Measurements from ENCODE around the gene KLHL9. TPM values are rescaled to one million over a fixed set of nuclear protein-coding genes. Genes with fewer than 3 reads are reported as not detected.

The KLHL9 gene
- total RNA-seq, 3 donors from 2014 or later = 18.4 to 34.7 (median 25.9) TPM

DNA sequence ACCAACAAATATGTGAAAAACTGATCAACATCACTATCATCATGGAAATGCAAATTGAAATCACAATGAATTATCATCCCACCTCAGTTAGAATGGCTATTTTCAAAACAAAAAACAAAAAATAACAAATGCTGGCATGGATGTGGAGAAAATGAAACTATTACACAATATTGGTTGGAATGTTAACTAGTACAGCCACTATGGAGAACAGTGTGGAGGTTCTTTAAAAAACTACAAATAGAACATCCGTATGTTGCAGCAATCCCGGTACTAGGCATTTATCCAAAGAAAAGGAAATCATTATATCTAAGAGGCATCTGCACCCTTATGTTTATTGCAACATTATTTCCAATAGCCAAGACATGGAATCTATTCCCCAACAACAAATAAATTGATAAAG lies 21.1 kb downstream of the KLHL9 start:
- Histone ChIP-seq H3K4me3 (no peak overlapping the region), H3K4me1 (no peaks in the 10 kb centered on the region), H3K36me3 (no peaks in the 10 kb centered on the region), H3K27ac (no peak overlapping the region), H3K27me3 (no peaks in the 10 kb centered on the region), H3K9me3 (no peaks in the 10 kb centered on the region)
- DNase-seq (ENCODE audit: low spot score in 2 of 2) = no peak
- TF ChIP-seq CTCF (IDR thresholded peaks at IDR 0.05) = no peak
- TF ChIP-seq POLR2A (IDR thresholded peaks at IDR 0.05) = no peak
- TF ChIP-seq POLR2AphosphoS5 (IDR thresholded peaks at IDR 0.05) = no peak
- intact Hi-C loops (cut with DNase I; ENCODE audit: low total_unique reads) = no loop called here

GRCh38 chr9:21311889-21312288 lies 23.3 kb downstream of the KLHL9 start:
- Histone ChIP-seq H3K27ac (no peak overlapping the region), H3K27me3 (no peaks in the 10 kb centered on the region), H3K36me3 (no peaks in the 10 kb centered on the region), H3K9me3 (no peaks in the 10 kb centered on the region), H3K4me1 (no peaks in the 10 kb centered on the region), H3K4me3 (no peak overlapping the region)
- TF ChIP-seq POLR2AphosphoS5 (IDR thresholded peaks at IDR 0.05) = no peak
- TF ChIP-seq CTCF (IDR thresholded peaks at IDR 0.05) = no peak
- TF ChIP-seq POLR2A (IDR thresholded peaks at IDR 0.05) = no peak
- DNase-seq (ENCODE audit: low spot score in 2 of 2) = no peak
- intact Hi-C loops (cut with DNase I; ENCODE audit: low total_unique reads) = no loop called here

DNA sequence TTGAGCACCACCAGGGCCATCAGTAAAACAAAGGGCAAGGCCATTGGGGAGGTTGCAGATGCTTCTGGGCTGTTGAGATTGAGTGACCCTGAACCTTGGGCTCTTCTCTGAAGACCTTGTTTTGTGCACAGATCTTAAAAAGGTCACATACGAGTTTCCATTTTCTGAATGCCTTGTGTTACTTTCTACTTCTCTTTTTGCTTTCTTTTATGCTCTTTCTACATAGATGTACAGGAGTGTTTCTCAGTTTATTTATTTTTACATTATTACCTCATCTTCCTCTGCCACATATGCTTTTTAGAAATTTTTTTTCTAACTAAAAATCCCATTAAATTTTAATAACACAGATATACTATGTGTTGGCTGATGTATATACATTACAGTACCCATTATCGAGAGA lies 30.0 kb downstream of the KLHL9 start, which contains the start of gene IFNA5:
IFNA5 (minus strand) TSS at position 101 of the 400 bp plus-strand sequence; CDS start at position 44, 57 bp downstream.
- no peaks in the 10 kb centered on the region for H3K4me1 ChIP-seq
- H3K27ac ChIP-seq = no peak within 1 kb of the TSS
- no peaks in the 10 kb centered on the region for H3K36me3 ChIP-seq
- H3K9me3 ChIP-seq = no peaks in the 10 kb centered on the region
- intact Hi-C loops (cut with DNase I; ENCODE audit: low total_unique reads) = no loop called here
- no peaks in the 10 kb centered on the region for H3K27me3 ChIP-seq
- TF ChIP-seq POLR2AphosphoS5 (IDR thresholded peaks at IDR 0.05) = no peak
- TF ChIP-seq CTCF (IDR thresholded peaks at IDR 0.05) = no peak
- no peak for TF ChIP-seq POLR2A (IDR thresholded peaks at IDR 0.05)
- H3K4me3 ChIP-seq = no peak within 1 kb of the TSS
- no peak for DNase-seq (ENCODE audit: low spot score in 2 of 2)

DNA sequence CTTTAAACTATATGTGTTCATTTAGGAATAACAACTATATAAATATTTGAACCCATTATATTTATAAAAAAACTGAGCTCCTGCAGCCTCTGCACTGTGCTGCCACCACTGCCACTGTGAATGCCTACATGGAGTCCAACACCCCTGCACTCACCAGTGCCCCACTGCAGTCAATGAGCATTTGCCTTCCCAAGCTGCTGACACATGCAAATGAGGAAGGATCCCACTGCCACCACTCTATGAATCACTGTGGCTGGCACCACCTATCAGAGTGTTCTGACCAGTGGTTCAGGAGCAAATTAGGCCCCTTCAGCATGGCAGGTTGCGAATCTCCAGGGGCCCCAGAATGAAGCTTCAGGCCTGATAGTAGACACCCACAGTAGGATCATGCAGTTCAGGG lies 39.2 kb downstream of the KLHL9 start:
- Histone ChIP-seq H3K27ac (no peak overlapping the region), H3K9me3 (no peaks in the 10 kb centered on the region), H3K27me3 (no peaks in the 10 kb centered on the region), H3K4me3 (no peak overlapping the region), H3K4me1 (no peaks in the 10 kb centered on the region), H3K36me3 (no peaks in the 10 kb centered on the region)
- no peak for TF ChIP-seq POLR2A (IDR thresholded peaks at IDR 0.05)
- no peak for TF ChIP-seq CTCF (IDR thresholded peaks at IDR 0.05)
- no peak for TF ChIP-seq POLR2AphosphoS5 (IDR thresholded peaks at IDR 0.05)
- intact Hi-C loops (cut with DNase I; ENCODE audit: low total_unique reads) = no loop called here
- DNase-seq (ENCODE audit: low spot score in 2 of 2) = no peak

- Histone ChIP-seq H3K9me3 (no peaks in the 10 kb centered on the region), H3K4me3 (no peak overlapping the region), H3K4me1 (no peaks in the 10 kb centered on the region), H3K27me3 (no peaks in the 10 kb centered on the region), H3K36me3 (no peaks in the 10 kb centered on the region), H3K27ac (no peak overlapping the region)
- no peak for TF ChIP-seq POLR2A (IDR thresholded peaks at IDR 0.05)
- intact Hi-C loops (cut with DNase I; ENCODE audit: low total_unique reads) = no loop called here
- no peak for DNase-seq (ENCODE audit: low spot score in 2 of 2)
Observed at GRCh38 chr9:21294904-21295538, 40.2 kb downstream of the KLHL9 start.
